Embryonic facial prominence (tissue), 1 donor: ENCODE data around the gene AHSA1.

Source experiments
- DNase-seq: peaks from one replicate; pipeline ENCODE4 v3.0.0-alpha.2; 2016; ENCODE audit errors: extremely low spot score

AHSA1 gene

GRCh38 chr14:77473921-77474320 is 16.0 kb downstream of the AHSA1 start:
- no peak for DNase-seq

- DNase-seq, result no peak
These were observed 16.7 kb downstream of the AHSA1 start for GRCh38 chr14:77474479-77475177.

- no peak for DNase-seq
These were observed 17.7 kb downstream of the AHSA1 start for GRCh38 chr14:77475432-77476115.

- DNase-seq, result no peak
These were observed 20.1 kb downstream of the AHSA1 start for GRCh38 chr14:77478029-77478428.

GRCh38 chr14:77478796-77479195 is 20.9 kb downstream of the AHSA1 start:
- no peak for DNase-seq

GRCh38 chr14:77482422-77482821 is 24.5 kb downstream of the AHSA1 start:
- DNase-seq, result no peak

GRCh38 chr14:77485256-77485655 is 27.4 kb downstream of the AHSA1 start:
- no peak for DNase-seq

GRCh38 chr14:77485901-77486678 is 28.2 kb downstream of the AHSA1 start:
- DNase-seq, result no peak

- no peak for DNase-seq
These were observed 30.7 kb downstream of the AHSA1 start for GRCh38 chr14:77488558-77488957.

- no peak for DNase-seq
These were observed 31.1 kb downstream of the AHSA1 start for GRCh38 chr14:77489041-77489440.

GRCh38 chr14:77490347-77490986 is 32.6 kb downstream of the AHSA1 start:
- no peak for DNase-seq

GRCh38 chr14:77491056-77491455 is 33.2 kb downstream of the AHSA1 start:
- no peak for DNase-seq

- no peak for DNase-seq
These were observed 37.4 kb downstream of the AHSA1 start for GRCh38 chr14:77495334-77495733.

- DNase-seq, result no peak
These were observed 40.5 kb downstream of the AHSA1 start, which contains the start of gene ISM2 for GRCh38 chr14:77498120-77498979. Gene ISM2, minus strand, starts transcription at chr14:77498816. Its CDS starts 23 bp downstream, at chr14:77498793.

GRCh38 chr14:77498984-77499527 is 41.2 kb downstream of the AHSA1 start:
- DNase-seq, result no peak

- DNase-seq, result no peak
These were observed 44.4 kb downstream of the AHSA1 start for GRCh38 chr14:77502109-77502782.

GRCh38 chr14:77503138-77503537 is 45.2 kb downstream of the AHSA1 start:
- DNase-seq, result no peak

GRCh38 chr14:77505031-77505430 is 47.1 kb downstream of the AHSA1 start:
- DNase-seq, result no peak

- no peak for DNase-seq
These were observed 49.9 kb downstream of the AHSA1 start for GRCh38 chr14:77507762-77508161.

- DNase-seq, result no peak
These were observed 50.4 kb downstream of the AHSA1 start for GRCh38 chr14:77508249-77508648.
